ENCODE data around the gene LRBA. TPM values are rescaled to one million over a fixed set of nuclear protein-coding genes. Genes with fewer than 3 reads are reported as not detected.

The LRBA gene
- total RNA-seq, 1 donor from 2014 or later, result 68.0 TPM

DNA sequence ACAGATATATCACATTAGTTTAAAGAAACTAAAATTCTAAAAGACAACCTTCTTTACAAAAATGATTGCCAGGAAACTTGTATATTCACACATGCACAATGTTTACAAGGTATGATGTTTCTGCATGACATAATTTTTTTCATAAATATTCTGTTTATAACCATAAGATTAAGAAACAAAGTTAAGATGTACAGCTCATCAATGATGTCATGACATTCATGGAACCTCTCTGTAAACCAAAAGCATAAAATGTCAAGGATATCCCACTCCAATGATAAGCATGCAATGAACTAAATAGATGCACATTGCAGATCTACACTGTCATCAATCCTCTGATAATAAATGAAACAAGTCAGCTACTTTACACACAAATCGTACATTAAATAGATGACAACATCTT is 297.1 kb downstream of the LRBA start:
- Histone ChIP-seq H3K27me3 (no peaks in the 10 kb centered on the region), H3K9me3 (no peaks in the 10 kb centered on the region), H3K36me3 (no peaks in the 10 kb centered on the region), H3K4me3 (no peak overlapping the region), H3K4me1 (no peaks in the 10 kb centered on the region), H3K27ac (no peak overlapping the region)
- intact Hi-C loops (cut with DNase I), result no loop called here
- DNase-seq (ENCODE audit: extremely low spot score in 2 of 2), result no peak
- TF ChIP-seq POLR2A (IDR thresholded peaks at IDR 0.05) (no peak), POLR2AphosphoS5 (IDR thresholded peaks at IDR 0.05; ENCODE audit: insufficient read depth in 1 of 2, low read depth in 1 of 2) (no peak)
- TF ChIP-seq, protein P1, sequence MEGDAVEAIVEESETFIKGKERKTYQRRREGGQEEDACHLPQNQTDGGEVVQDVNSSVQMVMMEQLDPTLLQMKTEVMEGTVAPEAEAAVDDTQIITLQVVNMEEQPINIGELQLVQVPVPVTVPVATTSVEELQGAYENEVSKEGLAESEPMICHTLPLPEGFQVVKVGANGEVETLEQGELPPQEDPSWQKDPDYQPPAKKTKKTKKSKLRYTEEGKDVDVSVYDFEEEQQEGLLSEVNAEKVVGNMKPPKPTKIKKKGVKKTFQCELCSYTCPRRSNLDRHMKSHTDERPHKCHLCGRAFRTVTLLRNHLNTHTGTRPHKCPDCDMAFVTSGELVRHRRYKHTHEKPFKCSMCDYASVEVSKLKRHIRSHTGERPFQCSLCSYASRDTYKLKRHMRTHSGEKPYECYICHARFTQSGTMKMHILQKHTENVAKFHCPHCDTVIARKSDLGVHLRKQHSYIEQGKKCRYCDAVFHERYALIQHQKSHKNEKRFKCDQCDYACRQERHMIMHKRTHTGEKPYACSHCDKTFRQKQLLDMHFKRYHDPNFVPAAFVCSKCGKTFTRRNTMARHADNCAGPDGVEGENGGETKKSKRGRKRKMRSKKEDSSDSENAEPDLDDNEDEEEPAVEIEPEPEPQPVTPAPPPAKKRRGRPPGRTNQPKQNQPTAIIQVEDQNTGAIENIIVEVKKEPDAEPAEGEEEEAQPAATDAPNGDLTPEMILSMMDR (IDR thresholded peaks at IDR 0.05), result no peak

DNA sequence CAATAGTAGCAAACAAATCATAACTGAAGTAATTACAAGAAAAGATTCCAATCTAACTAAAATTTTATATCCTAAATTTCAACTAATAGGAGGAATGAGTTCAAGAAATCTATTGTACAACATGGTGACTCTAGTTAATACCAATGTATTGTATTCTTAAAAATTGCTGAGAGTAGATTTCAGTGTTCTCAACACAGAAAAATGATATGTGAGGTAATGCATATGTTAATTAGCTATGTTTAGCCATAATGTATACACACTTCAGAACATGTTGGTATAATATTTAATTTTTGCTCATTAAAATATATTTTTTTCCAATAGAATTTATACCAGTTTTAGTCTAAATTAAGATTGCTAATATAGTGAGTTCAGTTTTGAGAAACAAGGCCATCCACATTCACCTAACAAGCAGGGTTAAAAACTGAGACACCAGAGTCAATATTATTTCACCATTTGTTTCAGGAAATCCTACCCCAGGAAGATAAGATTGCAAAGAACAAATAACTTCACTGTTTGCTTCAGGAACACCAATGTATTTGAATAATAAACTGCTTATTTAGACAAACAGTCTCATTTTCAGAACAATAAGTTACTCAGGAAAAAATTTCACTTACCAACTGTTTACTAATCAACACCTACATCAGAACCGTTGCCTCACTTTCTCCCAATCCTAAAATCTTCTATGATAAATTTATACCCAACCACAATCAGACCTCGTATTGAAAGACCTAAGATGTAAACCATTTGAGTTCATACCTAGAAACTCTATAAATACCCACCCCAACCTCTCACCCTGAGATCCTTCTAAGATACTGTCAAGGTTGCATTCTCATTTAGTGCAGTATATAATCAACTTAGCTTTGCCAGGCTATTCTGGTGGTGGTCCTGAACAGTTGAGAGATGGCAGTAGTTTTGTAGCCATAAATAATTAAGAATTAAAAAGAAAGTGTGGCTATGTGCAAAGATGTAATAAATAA is 300.3 kb downstream of the LRBA start:
- H3K36me3 ChIP-seq, result no peaks in the 10 kb centered on the region
- TF ChIP-seq, protein P1 (IDR thresholded peaks at IDR 0.05), result no peak
- TF ChIP-seq POLR2AphosphoS5 (IDR thresholded peaks at IDR 0.05; ENCODE audit: insufficient read depth in 1 of 2, low read depth in 1 of 2) (no peak), POLR2A (IDR thresholded peaks at IDR 0.05) (no peak)
- no peak overlapping the region for H3K4me3 ChIP-seq
- H3K27me3 ChIP-seq, result no peaks in the 10 kb centered on the region
- H3K4me1 ChIP-seq, result no peaks in the 10 kb centered on the region
- H3K9me3 ChIP-seq, result no peaks in the 10 kb centered on the region
- DNase-seq (ENCODE audit: extremely low spot score in 2 of 2), result no peak
- no peak overlapping the region for H3K27ac ChIP-seq
- intact Hi-C loops (cut with DNase I), result no loop called here

GRCh38 chr4:150713251-150713650 is 301.8 kb downstream of the LRBA start:
- Histone ChIP-seq H3K27ac (no peak overlapping the region), H3K27me3 (no peaks in the 10 kb centered on the region), H3K36me3 (peaks cover 0 to 2% of the 10 kb centered on the region in 2 donors), H3K9me3 (no peaks in the 10 kb centered on the region), H3K4me3 (no peak overlapping the region), H3K4me1 (no peaks in the 10 kb centered on the region)
- intact Hi-C loops (cut with DNase I), result no loop called here
- DNase-seq (ENCODE audit: extremely low spot score in 2 of 2), result no peak
- TF ChIP-seq POLR2A (IDR thresholded peaks at IDR 0.05) (no peak), POLR2AphosphoS5 (IDR thresholded peaks at IDR 0.05; ENCODE audit: insufficient read depth in 1 of 2, low read depth in 1 of 2) (no peak)
- TF ChIP-seq, protein P1 (IDR thresholded peaks at IDR 0.05), result no peak

GRCh38 chr4:150710770-150711375 is 304.2 kb downstream of the LRBA start:
- DNase-seq (ENCODE audit: extremely low spot score in 2 of 2), result no peak
- intact Hi-C loops (cut with DNase I), result no loop called here
- H3K4me1 ChIP-seq, result no peaks in the 10 kb centered on the region
- no peaks in the 10 kb centered on the region for H3K27me3 ChIP-seq
- TF ChIP-seq POLR2AphosphoS5 (IDR thresholded peaks at IDR 0.05; ENCODE audit: insufficient read depth in 1 of 2, low read depth in 1 of 2), result no peak
- TF ChIP-seq POLR2A (IDR thresholded peaks at IDR 0.05), result no peak
- TF ChIP-seq, protein P1 (IDR thresholded peaks at IDR 0.05), result no peak
- H3K36me3 ChIP-seq, result peaks cover 0 to 3% of the 10 kb centered on the region in 2 donors
- no peak overlapping the region for H3K4me3 ChIP-seq
- no peak overlapping the region for H3K27ac ChIP-seq
- H3K9me3 ChIP-seq, result no peaks in the 10 kb centered on the region
